NAMALWA (cell line): ENCODE results near the gene CEBPZ.
"Not testable (repeated sequence)": the region's sequence is repeated elsewhere in the genome, so short reads cannot be mapped to it uniquely, and the experiment has no call there.

Experiments used
- DNase-seq: peaks from one replicate; pipeline ENCODE4 v3.0.0-alpha.2; 2015; ENCODE audit warnings: low spot score

The CEBPZ gene

DNA sequence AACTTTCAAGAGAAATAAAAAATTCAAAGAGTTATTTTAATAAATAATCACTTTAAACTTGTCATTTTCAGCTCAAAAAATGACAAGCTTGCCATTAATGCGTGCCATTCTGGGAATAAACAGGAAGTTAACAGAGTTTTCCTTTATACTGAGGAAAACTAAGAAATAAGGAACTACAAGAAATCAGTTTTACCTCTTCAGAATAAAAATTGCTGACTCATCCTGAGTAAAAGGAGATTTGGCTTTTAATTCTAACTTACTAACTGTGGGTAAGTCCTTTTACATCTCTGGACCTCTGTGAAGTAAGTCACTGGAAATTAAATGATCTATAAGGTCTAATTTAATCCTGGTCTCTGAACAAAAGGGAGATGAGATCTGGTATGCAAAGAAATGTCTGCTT, 16.1 kb downstream of the CEBPZ start:
- DNase-seq: no peak

DNA sequence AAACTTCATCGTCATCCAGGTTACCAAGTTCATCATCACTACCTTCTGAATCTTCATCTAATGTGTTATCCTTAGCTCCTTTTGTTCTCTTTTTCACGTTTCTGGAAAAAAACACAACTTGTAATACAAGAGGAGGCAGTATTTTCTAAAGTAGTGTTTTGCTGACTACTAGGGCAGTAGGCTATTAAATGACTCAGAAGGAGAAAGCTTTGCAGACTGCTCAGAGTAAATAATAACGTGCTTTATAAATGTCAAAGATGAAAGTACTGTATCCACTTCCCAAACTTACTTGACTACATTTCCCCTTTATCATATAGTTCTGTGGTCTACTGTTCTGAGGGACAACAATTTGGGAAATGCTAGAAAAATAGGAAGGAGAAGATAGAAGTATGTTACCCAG, 19.5 kb downstream of the CEBPZ start:
- no peak for DNase-seq

GRCh38 chr2:37211212-37211611, 20.2 kb downstream of the CEBPZ start:
- DNase-seq: no peak

DNA sequence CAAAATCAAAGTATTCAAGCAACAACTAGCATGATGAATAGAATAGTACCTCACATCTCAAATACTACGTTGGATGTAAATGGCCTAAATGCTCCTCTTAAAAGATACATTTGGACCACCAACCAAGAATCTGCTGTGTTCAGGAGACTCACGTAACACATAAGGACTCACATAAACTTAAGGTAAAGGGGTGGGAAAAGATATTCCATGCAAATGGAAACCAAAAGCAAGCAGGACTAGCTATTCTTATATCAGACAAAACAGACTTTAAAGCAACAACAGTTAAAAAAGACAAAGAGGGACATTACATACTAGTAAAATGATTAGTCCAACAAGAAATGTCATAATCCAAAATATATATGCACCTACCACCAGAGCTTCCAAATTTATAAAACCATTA, 24.6 kb downstream of the CEBPZ start:
- not testable (repeated sequence) for DNase-seq

DNA sequence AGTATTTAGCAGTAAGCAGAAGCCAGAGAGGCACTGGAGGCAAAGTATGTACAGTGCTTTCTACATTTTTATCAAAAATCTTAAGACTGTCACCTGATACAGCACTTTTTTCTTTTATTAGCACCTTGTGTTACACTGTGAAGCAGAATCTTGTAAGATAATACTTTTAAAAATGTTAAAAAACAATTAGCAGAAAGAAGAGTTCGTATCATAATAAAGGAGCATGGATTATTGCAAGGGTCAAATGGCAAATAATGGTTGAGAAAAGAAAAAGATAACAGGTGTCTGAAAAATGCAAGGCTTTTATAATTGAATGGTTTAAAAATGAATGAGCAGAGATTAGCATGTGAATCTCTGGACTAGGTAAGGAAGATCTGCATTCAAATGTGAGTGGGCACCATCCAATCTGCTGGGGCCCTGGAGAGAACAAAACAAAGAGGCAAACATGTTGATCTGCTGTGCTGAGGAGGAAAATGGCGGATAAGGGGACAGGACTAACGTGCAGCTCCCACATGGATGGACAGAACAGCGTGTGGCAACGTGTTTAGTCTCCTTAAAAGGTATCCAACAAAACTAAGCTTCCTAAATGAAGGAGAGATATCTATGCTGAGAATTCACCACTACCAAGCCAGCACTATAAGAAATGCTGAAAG, 25.6 kb downstream of the CEBPZ start:
- no peak for DNase-seq

DNA sequence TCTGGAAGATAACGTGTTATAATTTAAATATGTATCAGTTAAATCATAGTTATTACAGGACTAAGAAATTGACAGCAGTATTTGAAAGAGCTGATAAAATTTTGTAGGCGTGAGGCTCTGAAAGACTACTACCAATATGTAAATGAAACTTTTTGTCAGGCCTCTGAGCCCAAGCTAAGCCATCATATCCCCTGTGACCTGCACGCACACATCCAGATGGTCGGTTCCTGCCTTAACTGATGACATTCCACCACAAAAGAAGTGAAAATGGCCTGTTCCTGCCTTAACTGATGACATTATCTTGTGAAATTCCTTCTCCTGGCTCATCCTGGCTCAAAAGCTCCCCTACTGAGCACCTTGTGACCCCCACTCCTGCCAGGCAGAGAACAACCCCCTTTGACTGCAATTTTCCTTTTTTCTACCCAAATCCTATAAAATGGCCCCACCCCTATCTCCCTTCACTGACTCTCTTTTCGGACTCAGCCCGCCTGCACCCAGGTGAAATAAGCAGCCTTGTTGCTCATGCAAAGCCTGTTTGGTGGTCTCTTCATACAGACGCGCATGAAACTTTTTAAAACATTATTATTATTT, 26.2 kb downstream of the CEBPZ start:
- not testable (repeated sequence) for DNase-seq

- DNase-seq: no peak
Observed at GRCh38 chr2:37203708-37204107, 27.7 kb downstream of the CEBPZ start.

DNA sequence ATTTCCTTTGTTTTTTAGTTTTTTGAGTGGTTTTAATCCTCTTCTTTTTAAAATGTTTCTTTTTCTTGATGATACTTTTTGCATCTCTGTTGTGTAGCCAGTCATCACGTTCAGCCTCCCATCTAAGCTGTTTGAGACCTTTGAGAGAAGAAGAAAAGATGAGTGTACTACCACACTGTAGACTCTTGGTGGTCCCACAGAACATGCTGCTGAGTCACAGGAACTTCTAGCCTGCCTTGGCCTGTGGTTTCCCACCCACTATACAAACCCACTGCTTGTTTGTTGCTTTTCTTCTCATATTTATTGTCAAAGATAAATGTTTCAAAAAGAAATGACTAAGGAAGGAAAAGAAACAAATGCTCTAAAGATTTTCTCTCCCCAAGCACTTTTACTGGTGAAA, 29.6 kb downstream of the CEBPZ start:
- peak; percentile 28 for DNase-seq

DNA sequence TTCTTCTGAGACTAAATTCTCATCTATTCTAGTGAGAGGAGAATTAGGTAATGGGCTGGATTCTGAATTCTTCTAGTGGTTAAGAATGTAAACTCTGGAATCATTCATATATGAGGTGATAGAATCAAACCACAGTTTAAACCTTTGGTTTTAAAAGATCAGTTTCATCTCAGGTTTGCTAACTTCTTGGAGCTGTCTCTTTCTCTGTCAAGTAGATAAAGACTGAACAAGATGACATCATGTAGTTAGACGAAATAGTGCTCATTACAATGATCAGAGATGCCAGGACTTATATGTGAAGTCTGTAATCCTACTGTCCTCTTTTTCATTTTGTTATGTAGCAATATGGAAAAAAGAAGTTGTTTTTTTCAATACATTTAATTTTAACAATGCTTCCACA, 30.2 kb downstream of the CEBPZ start:
- DNase-seq: no peak

GRCh38 chr2:37198681-37199065, 32.7 kb downstream of the CEBPZ start:
- DNase-seq: no peak

DNA sequence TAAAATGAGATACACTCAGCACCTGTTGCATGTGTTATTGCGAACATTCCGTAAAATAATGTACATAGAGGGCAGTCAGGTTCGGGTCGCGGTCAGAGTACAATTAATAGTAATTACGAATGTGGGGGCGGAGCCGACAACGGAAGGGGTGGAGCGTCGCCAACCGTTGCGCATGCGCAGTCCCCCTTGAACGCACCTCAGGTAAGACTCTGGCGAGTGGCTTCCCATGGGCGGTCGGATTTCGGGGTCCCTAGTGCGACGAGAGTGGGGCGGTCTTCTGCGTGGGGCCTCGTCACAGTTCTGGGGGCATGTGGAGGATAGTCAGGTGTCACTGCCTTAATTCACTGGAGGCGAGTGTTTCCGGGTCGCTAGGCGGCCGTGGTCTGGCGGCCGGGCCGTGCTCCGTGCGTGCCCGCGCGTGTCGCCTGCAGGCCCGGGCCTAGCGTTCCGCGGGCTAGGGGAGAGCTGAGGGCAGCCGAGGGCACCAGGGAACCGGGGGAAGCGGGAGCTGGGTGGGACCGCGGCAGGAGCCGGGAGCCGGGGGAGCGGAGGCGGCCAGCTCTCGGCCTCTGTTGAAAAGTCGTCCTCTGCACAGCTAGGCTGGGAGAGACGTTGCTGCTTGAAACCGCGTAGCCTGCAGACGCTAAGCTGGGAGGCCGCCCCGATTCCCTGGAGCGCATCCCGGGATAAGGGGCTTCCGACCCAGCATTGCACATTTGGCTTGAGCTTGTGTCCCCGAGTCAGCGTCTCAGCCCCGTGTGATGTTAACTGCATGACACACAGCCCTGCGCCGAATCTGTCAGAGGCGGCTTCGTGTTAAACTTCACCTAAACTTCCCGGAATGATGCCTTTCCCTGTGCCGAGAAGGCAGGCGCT, 34.8 kb downstream of the CEBPZ start, which contains the start of gene CEBPZOS:
CEBPZOS (plus strand) TSS at position 177 of the 876 bp plus-strand sequence. CDS start 3,209 bp downstream, outside the sequence.
- peak; percentile 88 for DNase-seq

DNA sequence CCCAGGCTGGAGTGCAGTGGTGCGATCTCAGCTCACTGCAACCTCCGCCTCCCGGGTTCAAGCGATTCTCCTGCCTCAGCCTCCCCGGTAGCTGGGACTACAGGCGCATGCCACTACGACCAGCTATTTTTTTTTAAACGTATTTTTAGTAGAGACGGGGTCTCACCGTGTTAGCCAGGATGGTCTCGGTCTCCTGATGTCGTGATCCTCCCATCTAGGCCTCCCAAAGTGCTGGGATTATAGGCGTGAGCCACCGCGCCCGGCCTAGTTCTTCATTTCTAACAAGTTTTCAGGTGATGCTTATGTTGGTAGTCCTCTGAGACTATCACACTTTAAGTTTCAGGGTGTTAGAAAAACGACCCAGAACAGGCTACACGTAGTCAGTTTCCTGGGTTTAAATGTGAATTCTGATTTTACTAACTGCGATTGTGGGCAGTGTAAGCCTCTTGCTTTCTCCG, 35.5 kb downstream of the CEBPZ start:
- not testable (repeated sequence) for DNase-seq

DNA sequence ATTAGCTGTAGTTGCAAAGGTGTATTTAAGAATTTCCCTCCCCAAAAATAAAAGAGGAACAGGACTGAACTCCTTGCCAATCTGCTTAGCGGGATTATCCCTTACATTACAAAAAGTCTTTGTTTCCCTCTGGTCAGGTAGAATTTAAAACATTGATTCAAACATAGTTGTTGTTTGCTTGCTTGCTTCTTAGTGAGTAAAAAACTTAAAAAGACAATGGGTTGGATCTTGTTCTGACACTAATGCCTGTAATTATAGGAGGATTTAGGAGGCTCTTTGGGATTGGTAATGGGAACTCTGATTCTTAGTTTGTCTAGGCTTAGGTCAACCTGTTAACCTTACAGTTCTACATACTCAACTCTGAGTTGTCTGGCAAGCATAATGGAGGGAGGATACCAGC, 38.8 kb downstream of the CEBPZ start:
- DNase-seq: no peak

GRCh38 chr2:37191747-37192146, 39.6 kb downstream of the CEBPZ start:
- no peak for DNase-seq

DNA sequence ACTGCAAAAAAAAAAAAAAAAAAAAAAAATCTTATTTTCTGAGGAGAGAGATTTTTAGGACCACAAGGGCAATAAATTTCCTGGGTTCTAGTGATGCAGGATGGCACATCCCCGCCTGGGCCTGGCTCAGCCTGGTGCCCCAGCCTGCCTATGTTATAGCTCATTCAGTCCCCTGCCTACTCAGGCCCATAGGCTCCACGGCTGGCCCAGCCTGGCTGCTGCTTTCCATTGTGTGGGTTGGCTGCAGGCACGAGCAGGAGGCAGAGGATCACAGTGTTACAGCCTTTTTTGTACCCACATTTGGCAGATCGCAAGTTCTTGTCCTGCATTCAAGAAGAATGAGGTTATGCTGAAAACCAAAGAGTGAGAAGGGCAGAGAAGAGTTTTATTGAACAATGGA, 40.1 kb downstream of the CEBPZ start:
- DNase-seq: no peak

GRCh38 chr2:37190290-37190689, 41.1 kb downstream of the CEBPZ start:
- DNase-seq: no peak

- DNase-seq: no peak
Observed at GRCh38 chr2:37189452-37190153, 41.8 kb downstream of the CEBPZ start.

DNA sequence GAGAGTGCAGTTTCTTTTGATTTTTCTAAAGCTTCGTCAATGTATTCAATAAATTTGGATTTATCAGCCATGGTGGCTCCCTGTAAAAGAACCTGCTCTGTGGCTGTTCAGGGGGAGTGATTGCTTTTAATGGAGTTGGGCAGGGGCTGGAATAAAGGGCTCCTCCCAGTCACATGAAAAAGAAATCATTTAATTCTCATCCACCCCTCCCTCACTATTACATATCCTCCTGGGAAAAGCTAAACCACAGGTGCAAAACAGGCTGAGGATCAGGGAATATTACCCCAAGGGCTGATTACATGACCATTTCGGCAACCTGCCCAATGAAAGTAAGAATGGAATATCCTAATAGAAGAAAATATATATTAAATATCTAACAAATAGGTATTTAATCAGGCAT, 42.8 kb downstream of the CEBPZ start, which contains the start of gene SULT6B1:
SULT6B1 (minus strand) TSS at position 101 of the 400 bp plus-strand sequence; CDS start at position 71, 30 bp downstream.
- no peak for DNase-seq

DNA sequence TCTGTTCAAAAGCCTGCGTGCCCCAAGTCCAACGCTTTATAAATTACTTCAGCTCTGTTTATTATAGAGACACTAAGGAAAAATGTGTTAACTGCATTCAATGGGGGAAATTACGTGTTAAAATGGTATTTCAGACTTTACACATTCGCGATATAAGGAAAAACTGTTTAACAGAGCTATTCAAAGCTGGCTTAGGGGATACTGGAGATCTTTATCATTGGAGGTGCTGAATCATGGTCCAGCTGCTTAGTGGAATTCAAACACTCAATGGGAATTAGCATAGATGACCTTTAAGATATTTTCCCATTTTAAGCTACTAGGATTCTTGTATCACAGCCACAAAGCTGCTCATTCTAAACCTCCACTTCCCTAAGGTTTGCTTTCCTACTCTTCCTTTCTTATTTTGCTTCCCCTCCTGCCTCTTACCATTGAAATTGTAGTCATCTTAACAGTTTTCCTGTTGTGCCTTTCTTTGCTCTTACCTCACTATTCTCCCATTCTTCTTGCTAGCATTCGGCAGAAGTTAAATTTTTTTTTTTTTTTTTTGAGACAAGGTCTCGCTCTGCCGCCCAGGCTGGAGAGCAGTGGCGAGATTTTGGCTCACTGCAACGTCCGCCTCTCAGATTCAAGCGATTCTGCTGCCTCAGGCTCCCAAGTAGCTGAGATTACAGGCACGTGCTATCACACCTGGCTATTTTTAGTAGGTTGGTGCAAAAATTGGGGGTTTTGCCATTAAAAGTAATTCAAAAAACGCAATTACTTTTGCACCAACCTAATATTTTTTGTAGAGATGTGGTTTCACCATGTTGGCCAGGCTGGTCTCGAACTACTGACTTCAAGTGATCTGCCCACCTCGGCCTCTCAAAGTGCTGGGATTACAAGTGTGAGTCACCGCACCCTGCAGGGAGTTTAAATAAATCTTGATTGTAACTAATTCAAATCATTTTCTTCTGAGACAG, 49.4 kb downstream of the CEBPZ start:
- no peak for DNase-seq

DNA sequence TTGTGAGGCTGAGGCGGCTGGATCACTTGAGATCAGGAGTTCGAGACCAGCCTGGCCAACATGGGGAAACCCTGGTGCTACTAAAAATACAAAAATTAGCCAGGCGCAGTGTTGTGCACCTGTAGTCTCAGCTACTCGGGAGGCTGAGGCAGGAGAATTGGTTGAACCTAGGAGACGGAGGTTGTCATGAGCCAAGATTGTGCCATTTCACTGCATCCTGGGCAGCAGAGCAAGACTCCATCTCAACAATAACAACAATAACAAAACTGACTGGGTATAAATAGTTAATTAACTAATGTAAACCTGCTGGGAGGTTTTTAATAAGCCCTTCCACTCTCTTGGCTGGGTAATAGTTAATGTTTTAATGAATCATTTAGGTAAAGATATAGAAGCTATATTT, 50.8 kb downstream of the CEBPZ start:
- DNase-seq: no peak
